NAMALWA (cell line): Measurements from ENCODE around the gene PIEZO1.

Experiments used
- DNase-seq: peaks from one replicate; pipeline ENCODE4 v3.0.0-alpha.2; 2015; ENCODE audit warnings: low spot score

The PIEZO1 gene

DNA sequence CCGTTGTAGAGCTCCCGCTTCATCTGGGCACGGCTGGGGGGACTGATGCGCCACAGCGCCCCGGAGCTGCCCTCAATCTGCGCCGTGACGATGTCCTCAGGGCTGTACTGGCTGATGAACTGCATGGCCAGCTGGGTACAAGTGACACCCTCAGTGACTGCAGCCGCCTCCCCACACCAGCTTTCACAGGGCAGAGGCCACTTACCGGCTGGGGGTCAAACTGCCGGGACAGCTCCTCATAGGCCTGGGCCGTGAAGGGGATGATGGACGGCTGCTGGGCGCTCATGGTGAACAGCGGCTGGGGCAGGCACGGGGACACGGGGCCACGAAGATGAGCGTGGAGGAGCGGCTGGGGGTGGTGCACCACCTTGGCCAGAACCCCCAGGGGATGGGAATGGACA lies 68.4 kb downstream of the PIEZO1 start:
- no peak for DNase-seq

DNA sequence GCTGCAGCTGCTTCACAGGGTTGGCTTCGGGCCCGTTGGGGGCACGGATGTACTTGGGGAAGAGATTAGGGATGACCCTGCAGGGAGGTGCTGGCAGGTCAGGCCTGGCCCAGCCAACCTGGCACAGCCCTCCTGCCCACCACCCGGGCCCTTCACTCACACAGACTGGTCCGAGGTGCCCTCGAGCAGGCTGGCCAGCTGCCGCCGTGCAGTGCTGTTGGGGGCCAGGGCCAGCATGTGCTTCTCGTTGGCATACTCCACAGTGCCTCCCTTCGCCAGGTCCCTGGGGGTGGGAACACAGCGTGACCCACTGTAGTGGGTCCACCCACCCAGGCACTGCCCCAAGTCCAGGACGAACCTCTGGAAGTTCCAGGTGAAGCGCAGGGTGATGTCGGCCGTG lies 68.8 kb downstream of the PIEZO1 start:
- no peak for DNase-seq

DNA sequence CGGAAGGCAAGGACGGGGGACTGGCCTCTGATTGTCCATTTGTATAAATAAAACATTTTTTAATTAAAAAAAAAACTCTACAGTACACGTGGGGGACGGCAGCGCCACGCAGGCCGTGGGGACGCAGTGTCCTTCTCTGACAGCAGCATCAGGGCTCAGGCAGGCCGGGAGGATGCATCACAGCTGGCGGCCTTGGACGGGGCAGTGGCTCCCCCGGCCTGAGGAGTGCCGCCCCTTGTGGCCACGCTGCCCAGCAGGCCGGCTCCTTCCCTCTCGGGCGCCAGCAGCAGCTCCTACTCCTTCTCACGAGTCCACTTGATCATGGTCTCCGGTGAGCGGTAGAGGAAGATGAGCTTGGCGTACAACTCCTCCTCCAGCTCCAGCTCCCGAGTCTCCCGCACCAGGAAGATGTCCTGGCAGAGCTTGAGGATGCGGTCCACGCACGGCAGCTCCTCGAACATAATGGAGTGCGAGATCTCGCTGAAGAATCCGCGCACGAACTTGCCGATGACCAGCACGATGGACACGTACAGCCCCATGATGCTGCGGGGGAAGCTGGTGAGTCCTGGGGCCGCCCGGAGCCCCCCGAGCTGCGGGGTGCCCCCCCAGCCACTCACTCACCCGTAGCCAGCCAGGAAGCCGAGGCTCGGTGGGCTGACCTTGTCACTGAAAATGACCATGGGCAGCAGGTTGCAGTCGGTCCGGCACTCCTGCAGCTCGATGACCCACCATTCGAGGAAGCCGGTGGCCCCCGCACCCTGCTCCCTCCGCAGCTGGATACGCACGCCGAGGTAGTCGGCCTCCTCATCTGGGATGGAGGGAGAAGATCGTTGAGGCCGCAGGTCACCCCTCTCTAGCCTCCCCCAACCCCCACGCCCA lies 69.5 kb downstream of the PIEZO1 start:
- no peak for DNase-seq

DNA sequence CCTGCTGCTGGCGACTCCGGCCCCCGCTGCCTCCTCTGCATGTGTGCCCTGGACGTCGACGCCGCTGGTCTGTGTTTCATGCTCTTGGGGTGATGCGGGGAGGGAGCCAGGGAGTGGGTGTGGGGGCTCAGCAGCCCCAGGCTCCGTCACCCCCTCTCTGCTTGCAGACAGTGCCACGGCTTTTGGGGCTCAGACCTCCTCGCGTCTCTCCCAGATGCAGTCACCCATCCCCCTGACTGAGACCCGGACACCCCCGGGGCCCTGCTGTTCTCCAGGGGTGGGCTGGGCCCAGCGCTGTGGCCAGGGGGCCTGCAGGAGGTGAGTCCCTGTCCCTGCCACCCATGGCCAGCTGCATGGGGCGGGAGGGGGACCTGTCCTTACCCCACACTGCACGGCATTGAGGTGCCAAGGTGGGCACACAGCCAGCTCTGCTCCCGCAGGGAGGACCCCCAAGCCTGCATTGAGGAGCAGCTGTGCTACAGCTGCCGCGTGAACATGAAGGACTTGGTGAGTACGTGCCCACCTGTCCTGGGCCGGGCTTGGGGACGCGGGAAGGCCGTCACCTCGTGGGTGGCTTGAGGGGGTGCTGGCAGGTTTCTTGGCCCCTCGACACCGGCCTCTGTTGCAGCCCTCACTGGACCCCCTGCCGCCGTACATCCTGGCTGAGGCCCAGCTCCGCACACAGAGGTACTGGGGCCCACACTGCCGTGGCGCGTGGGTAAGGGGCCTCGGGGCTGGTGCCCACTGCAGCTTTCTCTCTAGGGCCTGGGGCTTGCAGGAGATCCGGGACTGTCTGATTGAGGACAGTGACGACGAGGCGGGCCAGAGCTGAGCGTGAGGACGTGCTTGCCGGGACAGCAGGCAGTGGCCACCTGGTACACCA lies 70.4 kb downstream of the PIEZO1 start:
- no peak for DNase-seq

DNA sequence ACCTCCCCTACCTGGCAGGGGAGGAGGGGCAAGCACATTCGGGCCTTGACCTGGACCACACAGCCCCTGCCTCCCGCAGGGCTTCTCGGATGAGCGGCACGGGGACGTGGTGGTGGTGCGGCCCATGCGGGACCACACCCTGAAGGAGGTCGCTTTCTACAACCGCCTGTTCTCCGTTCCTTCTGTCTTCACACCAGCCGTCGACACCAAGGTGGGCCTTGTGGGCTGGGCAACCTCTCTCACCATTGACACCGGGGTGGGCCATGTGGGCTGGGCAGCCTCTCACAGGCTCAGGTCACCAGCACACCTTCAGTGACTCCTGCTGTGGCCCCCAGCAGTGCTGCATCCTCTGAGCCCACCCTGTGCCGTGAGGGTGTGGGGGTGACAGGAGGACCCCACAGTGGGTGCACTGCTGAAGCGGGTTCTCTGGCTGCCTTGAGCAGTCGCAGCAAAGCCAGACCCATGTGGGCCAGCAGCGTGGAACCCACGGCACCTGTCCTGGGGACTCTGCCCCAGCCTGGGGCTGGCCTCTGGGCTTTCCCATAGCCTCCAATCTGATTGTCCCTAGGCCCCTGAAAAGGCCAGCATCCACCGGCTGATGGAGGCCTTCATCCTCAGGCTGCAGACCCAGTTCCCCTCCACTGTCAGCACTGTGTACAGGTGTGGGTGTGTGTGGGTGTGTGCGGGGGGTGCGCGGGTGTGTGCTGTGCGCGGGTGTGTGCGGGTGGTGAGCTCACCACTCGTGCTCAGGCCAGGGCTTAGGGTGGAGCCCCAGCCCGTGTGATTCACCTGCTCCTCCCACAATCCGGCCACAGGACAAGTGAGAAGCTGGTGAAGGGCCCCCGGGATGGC lies 71.2 kb downstream of the PIEZO1 start:
- no peak for DNase-seq

DNA sequence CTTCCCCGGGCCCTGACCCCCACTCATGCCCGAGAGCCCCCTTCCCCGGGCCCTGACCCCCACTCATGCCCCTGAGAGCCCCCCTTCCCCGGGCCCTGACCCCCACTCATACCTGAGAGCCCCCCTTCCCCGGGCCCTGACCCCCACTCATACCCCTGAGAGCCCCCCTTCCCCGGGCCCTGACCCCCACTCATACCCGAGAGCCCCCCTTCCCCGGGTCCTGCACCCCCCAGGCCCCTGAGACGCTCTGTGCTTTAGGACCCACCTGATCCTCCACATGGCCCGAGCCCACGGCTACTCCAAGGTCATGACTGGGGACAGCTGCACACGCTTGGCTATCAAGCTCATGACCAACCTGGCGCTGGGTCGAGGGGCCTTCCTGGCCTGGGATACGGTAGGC lies 72.0 kb downstream of the PIEZO1 start:
- no peak for DNase-seq

DNA sequence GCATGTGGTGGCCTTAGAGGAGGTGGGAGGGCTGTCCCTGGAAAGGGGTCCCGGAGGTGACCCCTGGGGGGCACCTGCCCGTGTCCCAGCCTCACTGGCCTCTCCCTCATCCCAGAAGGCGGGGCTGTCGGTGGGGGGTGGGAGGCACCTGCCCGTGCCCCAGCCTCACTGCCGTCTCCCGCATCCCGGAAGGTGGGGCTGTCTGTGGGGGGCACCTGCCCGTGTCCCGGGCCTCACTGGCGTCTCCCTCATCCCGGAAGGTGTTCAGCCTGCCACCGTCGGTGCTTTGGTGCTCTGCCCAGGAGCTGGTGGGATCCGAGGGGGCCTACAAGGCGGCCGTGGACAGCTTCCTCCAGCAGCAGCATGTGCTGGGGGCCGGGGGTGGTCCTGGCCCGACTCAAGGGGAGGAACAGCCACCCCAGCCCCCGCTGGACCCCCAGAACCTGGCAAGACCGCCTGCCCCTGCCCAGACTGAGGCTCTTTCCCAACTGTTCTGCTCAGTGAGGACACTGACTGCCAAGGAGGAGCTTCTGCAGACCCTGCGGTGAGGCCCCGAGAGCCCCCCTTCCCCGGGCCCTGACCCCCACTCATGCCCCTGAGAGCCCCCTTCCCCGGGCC lies 72.5 kb downstream of the PIEZO1 start:
- no peak for DNase-seq

DNA sequence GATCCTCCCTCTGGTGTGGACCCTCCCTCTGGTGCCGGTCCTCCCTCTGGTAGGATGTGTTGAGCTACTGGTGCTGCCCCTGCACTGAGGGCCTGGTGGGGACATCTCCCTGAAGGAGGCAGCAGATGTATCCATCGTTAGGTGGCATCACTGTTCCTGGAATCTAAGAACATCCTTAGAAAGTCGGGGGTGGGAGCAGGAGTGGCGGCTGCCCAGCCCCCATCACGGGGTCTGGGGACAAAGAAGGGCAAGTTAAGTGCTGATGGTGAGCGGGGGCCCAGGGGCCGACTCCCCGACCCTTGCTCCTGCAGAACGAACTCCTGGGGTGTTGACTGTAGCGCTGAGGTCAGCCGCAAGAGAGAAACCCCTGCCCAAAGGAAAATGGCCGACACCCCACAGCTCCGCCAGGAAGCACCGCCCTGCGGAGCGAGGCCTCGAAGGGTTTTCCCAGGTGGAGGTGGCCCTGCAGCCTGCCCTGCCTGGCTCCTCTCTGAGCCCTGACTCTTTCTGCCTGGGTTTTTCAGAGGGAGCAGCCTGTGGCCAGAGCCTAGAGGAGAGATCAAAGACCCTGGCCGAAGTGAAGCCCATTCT lies 73.2 kb downstream of the PIEZO1 start:
- no peak for DNase-seq

DNA sequence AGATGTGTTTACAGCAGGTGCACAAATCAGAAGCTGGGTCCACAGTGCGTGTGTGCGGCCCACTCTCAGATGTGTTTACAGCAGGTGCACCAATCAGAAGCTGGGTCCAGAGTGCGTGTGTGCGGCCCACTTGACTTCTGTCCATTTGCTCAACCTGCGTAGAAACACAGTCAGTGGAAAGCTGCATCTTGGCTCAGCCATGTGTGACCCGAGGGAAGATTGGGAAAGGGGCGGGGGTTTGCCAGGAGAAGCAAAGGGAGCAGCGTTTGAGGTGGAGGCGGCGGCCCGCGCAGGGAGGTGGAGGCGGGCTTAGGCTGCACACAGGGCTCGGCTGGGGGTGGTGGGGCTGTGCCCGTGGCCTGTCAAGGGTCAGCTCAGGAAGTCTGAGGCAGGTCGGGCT lies 74.5 kb downstream of the PIEZO1 start:
- no peak for DNase-seq

DNA sequence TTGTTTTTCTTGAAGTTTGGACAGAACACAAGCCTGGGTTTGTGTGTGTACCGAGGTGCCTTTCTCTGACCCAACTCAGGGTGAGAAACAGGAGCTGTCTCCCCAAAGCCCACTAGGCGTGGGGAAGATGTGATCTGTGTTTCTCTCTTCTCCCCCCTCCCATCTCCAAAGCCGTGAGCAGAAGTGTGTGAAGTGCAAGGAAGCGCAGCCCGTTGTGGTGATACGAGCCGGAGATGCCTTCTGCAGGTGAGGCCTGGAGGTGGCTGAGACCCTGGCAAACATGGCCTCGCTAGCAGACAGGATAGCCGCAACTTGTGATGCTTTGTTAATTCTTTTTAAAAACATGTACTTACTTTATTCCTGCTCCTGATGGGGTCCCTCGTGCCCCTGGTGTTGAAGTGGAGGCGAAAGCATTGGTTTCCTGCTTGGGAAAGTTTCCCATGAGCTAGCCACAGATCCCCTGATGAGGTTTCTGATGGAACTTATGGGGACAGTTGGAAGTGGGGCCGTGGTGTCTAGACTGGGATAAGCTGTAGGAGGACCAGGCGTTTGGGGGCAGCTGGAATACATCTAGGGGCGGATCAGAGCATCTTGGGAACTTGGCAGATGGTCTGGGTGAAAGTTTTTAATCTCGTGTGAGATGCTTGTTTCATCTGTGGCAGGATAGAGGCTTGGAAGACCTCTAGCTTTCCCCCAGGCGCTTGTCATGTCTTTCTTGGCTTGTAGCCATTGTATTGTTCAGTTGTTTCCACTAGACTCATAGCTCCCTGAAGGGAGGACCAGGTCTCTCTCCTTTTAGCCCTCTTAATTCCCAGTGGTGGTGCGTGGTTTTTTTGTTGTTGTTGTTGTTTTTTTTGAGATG lies 77.8 kb downstream of the PIEZO1 start:
- DNase-seq = peak; percentile 55

DNA sequence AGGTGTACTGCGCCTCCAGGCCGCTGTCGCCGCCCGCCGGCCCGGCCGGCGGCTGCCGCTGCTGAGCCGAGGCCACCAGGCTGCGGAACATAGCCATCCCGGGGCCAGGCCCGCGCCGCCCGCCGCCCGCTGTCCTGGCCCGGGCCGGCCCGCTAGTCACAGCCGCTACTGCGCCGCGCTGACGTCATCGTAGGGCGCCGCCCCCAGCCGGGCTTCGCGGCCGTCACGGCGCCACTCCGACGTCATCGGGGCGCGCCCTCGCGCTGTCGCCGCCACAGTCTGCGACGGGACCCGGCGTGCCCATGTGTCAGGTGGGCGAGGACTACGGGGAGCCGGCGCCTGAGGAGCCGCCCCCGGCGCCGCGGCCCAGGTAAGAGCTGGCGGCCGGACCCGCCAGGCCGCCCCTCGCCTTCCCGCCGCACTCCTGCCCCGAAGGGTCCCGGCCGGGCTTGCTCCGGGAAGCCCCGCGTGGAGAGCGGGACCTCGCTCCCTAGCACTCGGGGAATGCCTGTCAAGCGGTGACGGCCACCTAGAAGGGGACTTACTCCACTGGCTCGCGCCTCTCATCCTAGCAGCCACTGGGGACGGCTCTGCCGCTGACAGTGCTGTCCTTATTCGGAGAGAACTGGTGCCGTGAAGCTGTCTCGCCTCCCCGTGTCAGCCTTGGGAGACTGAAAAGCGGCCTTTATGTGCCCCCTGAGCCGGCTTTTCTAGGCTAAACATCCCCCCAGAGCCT lies 78.6 kb downstream of the PIEZO1 start, which contains the start of the genes CTU2 and RNF166:
Gene CTU2 (plus strand): TSS at position 275 of the 736 bp plus-strand sequence. CDS start 28 bp downstream, at position 303.
Gene RNF166 (minus strand): TSS at position 180 of the 736 bp plus-strand sequence. CDS start 83 bp downstream, at position 97.
- DNase-seq = peak; percentile 91

DNA sequence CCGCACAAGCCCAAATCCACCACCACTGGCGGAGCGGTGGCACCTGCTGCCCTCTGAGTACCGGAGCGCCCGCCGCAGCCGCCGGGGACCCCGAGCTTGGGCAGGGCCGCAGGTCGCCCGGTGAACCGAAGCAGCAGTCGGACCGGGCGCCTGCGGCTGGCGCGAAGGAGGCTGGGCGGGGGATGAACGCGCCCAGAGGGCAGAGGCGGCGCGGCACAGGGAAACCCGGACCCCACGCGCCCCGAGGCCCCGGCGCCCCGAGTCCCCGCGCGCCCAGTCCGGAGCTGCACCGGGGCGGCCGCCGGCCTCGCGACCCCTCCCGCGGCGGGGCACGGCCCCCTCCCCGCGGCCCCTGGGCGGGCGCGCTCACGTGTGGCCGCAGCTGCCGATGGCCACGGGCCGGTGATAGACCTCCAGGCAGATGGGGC lies 79.2 kb downstream of the PIEZO1 start:
- DNase-seq = peak; percentile 42

DNA sequence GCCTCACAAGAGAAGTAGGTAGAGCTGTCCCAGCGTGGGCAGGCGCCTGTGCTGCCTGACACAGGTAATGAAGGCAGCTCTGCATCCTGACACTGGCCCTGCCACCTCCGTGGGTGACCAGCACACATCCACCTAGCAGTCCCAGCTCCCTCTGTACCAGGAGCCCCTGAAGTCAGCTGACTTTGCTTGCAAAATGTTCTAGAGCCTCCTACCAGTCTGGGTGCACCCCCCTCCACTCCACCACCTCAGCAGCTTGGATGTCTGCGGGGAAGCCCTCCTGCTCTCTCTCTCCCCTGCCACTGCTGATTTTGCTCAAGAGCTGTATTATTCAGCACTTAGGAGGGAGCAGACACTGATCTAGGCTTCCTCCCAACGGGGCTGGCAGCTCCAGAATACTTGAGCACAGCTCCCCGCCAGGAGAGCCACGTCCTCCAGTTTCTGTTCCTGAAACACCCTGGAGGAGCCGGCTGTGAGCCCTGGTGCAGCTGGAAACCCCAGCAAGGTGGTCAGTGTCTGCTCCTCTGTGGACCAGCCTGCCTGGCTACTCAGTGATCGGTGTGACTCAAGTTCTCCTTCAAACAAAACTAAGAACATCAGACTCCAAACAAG lies 79.8 kb downstream of the PIEZO1 start:
- DNase-seq = peak; percentile 54

DNA sequence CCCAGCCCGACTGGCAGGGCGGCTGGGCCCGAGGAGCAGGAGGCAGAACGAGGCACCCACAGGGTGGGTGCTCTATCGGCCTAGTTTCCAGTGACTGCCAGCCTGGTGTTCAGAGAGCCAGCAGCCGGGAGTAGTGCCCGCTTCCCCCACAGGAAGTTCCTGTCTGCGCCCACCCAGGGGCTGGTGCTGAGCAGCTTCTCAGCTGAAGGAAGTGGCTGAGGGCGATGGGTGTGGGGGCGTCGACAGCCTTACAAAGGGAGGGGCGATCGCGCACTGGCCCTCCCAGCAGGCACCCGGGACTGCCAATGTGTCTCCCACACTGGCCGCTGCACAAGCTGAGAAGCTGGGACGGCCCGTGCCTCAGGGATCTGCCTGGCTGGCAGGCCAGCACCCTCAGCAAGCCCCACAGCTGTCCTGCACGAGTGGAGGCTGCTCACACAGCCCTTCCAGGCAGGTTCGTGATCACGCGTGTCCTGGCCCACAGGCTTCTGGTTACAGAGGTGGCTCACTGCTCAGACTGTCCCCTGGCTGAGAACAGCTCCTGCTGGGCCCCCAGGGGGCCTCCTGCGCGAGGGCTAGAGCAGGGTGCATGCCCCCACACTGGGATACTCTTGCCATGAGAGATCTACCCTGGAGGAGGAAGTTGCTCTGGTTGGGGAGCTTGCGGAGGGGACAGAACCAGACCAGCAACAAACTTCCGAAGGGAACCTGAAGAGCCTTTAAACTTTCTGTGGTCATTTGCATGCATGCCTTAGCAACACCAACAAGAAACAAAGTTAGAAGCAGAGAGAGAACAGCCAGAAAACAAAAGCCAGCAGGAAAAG lies 81.3 kb downstream of the PIEZO1 start:
- peak; percentile 38 for DNase-seq

DNA sequence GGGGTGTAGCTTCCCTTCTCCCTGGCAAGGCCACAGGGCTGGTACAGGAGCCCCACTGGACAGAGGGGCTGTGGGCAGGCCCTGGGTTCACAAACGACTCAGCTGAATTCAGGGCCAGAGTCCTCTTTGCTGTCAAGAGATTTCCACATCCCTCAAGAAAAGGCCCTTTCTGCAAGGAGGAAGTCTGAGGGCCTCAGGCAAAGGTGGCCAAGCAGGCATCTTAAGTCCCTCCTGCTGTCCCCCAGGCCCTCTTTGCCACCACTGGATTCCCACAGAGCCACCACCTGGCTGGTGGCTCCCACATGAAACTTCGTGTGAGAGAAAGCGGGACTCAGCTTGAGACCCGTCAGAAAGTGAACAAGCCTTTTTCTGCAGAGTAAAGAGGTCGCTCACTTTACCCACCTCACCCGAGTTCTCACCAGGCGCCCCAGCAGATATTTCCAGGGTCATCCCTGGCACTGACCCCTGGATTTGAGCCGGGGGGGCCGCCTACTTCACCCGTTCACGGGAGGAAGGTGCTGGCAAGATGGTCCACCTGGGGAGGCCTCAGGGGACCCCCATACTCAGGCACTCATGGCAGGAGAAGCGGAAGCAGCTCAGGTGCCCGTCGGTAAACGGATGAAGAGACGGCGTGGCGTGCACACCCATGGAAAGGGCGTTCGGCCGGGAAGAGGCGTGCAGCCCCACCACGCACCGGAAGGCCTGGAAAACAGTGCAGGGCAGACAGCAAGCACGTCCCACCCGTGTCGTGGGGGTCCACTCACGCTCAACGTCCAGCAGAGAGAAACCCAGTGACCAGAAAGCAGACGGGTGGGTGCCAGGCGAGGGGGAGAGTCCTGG lies 82.4 kb downstream of the PIEZO1 start:
- no peak for DNase-seq

DNA sequence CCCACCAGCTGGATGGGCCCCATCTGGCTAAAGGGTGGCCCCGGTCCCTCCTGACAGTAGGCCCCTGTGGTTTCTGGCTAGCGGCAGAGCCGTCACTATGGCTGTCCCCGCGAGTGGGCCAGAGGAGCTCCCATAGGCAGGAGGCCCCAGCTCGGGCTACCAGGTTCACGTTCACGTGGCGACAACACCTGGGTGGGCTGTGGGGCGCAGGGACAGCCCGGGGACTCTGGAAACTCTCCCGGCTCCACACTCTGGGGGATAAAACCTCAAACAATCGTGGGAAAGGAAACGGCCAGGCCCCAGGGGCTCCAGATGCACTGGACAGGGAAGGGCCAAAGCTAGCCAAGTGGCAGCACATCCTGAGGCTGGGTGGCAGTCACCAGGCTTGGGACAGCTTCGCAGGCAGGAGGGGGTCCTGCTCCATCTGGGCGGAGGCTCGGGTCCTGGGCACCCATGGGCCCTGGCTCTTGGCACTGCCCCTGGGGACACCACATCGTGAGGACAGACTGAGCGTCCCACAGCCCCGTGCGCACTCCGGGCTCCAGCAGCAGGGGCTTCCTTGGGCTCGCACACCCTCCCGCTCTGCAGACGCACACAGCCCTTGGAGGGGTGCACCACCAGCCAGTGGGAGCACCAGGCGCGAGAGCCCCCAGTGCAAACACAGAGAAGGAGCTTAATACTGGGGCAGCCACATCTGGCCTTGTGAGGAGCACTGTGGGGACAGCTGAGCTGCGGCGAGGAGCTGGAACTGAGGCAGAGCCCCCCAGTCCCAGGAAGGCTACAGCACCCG lies 83.2 kb downstream of the PIEZO1 start:
- DNase-seq = no peak
